Loucy (cell line): ENCODE results near the gene RALGAPB.

Source experiments
- CTCF ChIP-seq: fragments of 200-600 bp; sonication (generic); conservative IDR thresholded peaks from 2 replicates; pipeline ENCODE4 v1.5.1; 2014; ENCODE audit warnings: mild to moderate bottlenecking, antibody characterized with exemption, low read length
- EZH2phosphoT487 ChIP-seq: fragments of 200-600 bp; IDR thresholded peaks from 2 replicates; pipeline ENCODE4 v1.6.1; 2018; ENCODE audit warnings: antibody characterized with exemption, mild to moderate bottlenecking, moderate library complexity, borderline replicate concordance

- TF ChIP-seq CTCF (no peak), EZH2phosphoT487 (no peak)
Observed at GRCh38 chr20:38428800-38429199, 43.8 kb upstream of the RALGAPB start.
